Smooth muscle cell (in vitro differentiated cells): ENCODE data around the gene SLC7A1. TPM values are rescaled to one million over a fixed set of nuclear protein-coding genes. Genes with fewer than 3 reads are reported as not detected.

ENCODE experiments used
- DNase-seq: peaks from one replicate; lab custom pipeline; 2025; ENCODE audit not compliant: unreplicated experiment; lab: John Stamatoyannopoulos, UW
- H2AFZ ChIP-seq: fragments of 200-600 bp; sonication (generic); 2 replicates; pipeline ENCODE4 v1.6.0; 2016; ENCODE audit warnings: antibody characterized with exemption, low read depth, mild to moderate bottlenecking
- H3F3A ChIP-seq: fragments of 200-600 bp; sonication (generic); 2 replicates; pipeline ENCODE4 v1.6.0; 2017; ENCODE audit warnings: antibody characterized with exemption, low read depth
- H3K27ac ChIP-seq: fragments of 200-600 bp; sonication (generic); 2 replicates; pipeline ENCODE4 v1.5.1; 2016; ENCODE audit warnings: low read depth, mild to moderate bottlenecking
- H3K27me3 ChIP-seq: fragments of 200-600 bp; sonication (generic); 2 replicates; pipeline ENCODE4 v1.6.1; 2016; ENCODE audit warnings: low read depth, mild to moderate bottlenecking
- H3K36me3 ChIP-seq: fragments of 200-600 bp; sonication (generic); 2 replicates; pipeline ENCODE4 v1.5.1; 2016; ENCODE audit warnings: low read depth
- H3K4me1 ChIP-seq: fragments of 200-600 bp; sonication (generic); 2 replicates; pipeline ENCODE4 v1.5.1; 2016; ENCODE audit warnings: low read depth
- H3K4me2 ChIP-seq: fragments of 200-600 bp; sonication (generic); 2 replicates; pipeline ENCODE4 v1.6.0; 2016; ENCODE audit warnings: mild to moderate bottlenecking
- H3K4me3 ChIP-seq: fragments of 200-600 bp; sonication (generic); 2 replicates; pipeline ENCODE4 v1.5.1; 2016; ENCODE audit warnings: mild to moderate bottlenecking
- H3K79me2 ChIP-seq: fragments of 200-600 bp; sonication (generic); 2 replicates; pipeline ENCODE4 v1.6.0; 2016; ENCODE audit warnings: low read depth, mild to moderate bottlenecking
- H3K9ac ChIP-seq: fragments of 200-600 bp; sonication (generic); 2 replicates; pipeline ENCODE4 v1.6.0; 2016; ENCODE audit warnings: low read depth
- H3K9me3 ChIP-seq: fragments of 200-600 bp; sonication (generic); replicated peaks from 2 replicates; pipeline ENCODE4 v1.5.1; 2016; ENCODE audit warnings: low read depth
- H4K20me1 ChIP-seq: fragments of 200-600 bp; sonication (generic); 2 replicates; pipeline ENCODE4 v1.6.0; 2016; ENCODE audit warnings: low read depth
- CTCF ChIP-seq: fragments of 200-600 bp; sonication (generic); IDR thresholded peaks from 2 replicates; pipeline ENCODE4 v1.5.1; 2017; ENCODE audit warnings: borderline replicate concordance, mild to moderate bottlenecking, antibody characterized with exemption; ENCODE audit not compliant: insufficient read depth, poor library complexity, severe bottlenecking
- WGBS: methylation state at CpG from one replicate; pipeline ENCODE4 v1.1.7; 2016; ENCODE audit warnings: low lambda C conversion rate; 5-methylcytosine and 5-hydroxymethylcytosine counted together
- polyA plus RNA-seq: library from polyadenylated mRNA; unstranded; fragments of >200 nt; fragmentation: Nextera tagmentation; extraction: Ambion mirVana; gene quantifications from 2 replicates; pipeline ENCODE4 v1.2.1, GENCODE V29; 2016
- total RNA-seq: library from RNA; depleted of rRNA; stranded (reverse); fragments of >200 nt; gene quantifications from 2 replicates; pipeline ENCODE4 v1.2.3, GENCODE V29; 2014

The SLC7A1 gene
- total and polyA plus RNA-seq, 2 experiments from 2014 or later, result 7.9 to 36.6 TPM

- TF ChIP-seq CTCF, result no peak
- 95% methylated on average over 4 of the region's 4 CpGs for WGBS
- Histone ChIP-seq H3K79me2 (peaks cover 11% of the 10 kb centered on the region), H3K36me3 (peaks cover 5% of the 10 kb centered on the region), H3K27me3 (no peaks in the 10 kb centered on the region), H4K20me1 (peaks cover 15% of the 10 kb centered on the region), H3K27ac (no peak overlapping the region), H3K4me2 (no peak overlapping the region), H3K9ac (no peak overlapping the region), H3K4me3 (no peak overlapping the region), H3K4me1 (no peaks in the 10 kb centered on the region), H3F3A (peaks cover 3% of the 10 kb centered on the region), H3K9me3 (no peaks in the 10 kb centered on the region), H2AFZ (no peak overlapping the region)
- no peak for DNase-seq
These were observed 61.4 kb downstream of the SLC7A1 start for GRCh38 chr13:29534083-29534482.

DNA sequence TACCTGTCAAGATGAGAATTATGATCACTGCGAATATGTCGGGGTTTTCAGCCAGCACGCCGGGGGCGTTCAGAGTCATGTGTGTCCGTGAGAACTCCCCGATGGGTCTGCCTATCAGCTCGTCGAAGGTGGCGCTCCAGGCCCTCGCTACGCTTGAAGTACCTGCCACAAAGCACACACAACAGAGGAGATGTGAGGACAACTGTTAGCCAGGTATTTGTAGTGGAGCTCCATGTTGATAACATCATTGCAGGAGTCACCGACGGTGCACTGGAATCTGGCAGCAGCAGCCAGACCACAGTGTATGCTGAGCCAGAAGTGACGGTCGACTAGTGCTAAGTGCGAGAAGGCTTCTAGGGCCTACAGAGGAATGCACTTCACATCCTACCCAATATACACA lies 62.7 kb downstream of the SLC7A1 start:
- Histone ChIP-seq H3K4me1 (no peaks in the 10 kb centered on the region), H3K9me3 (no peaks in the 10 kb centered on the region), H3K27ac (peak overlapping the region; percentile 94), H3K79me2 (peaks cover 8% of the 10 kb centered on the region), H3K9ac (peak overlapping the region; percentile 69), H3K36me3 (peaks cover 8% of the 10 kb centered on the region), H4K20me1 (peaks cover 8% of the 10 kb centered on the region), H3K4me2 (no peak overlapping the region), H3K4me3 (no peak overlapping the region), H2AFZ (no peak overlapping the region), H3K27me3 (no peaks in the 10 kb centered on the region), H3F3A (peaks cover 3% of the 10 kb centered on the region)
- TF ChIP-seq CTCF, result no peak
- whole genome bisulfite sequencing, result 79% methylated on average over 17 of the region's 17 CpGs
- no peak for DNase-seq

- Histone ChIP-seq H3K4me3 (no peak overlapping the region), H3K4me2 (no peak overlapping the region), H3F3A (peaks cover 3% of the 10 kb centered on the region), H3K27ac (peak overlapping the region; percentile 94), H4K20me1 (peaks cover 6% of the 10 kb centered on the region), H3K9ac (peak overlapping the region; percentile 69), H3K79me2 (peaks cover under 1% of the 10 kb centered on the region), H3K9me3 (no peaks in the 10 kb centered on the region), H3K36me3 (peaks cover 8% of the 10 kb centered on the region), H3K27me3 (no peaks in the 10 kb centered on the region), H2AFZ (no peak overlapping the region), H3K4me1 (no peaks in the 10 kb centered on the region)
- no peak for DNase-seq
- TF ChIP-seq CTCF, result no peak
- 75% methylated on average over 5 of the region's 5 CpGs for WGBS
These were observed 63.4 kb downstream of the SLC7A1 start for GRCh38 chr13:29532116-29532515.

- Histone ChIP-seq H3K27me3 (no peaks in the 10 kb centered on the region), H3K4me2 (no peak overlapping the region), H3K9ac (no peak overlapping the region), H3K4me1 (no peaks in the 10 kb centered on the region), H2AFZ (no peak overlapping the region), H3K9me3 (no peaks in the 10 kb centered on the region), H4K20me1 (no peaks in the 10 kb centered on the region), H3K36me3 (peaks cover 8% of the 10 kb centered on the region), H3F3A (peaks cover 3% of the 10 kb centered on the region), H3K4me3 (no peak overlapping the region), H3K27ac (peak overlapping the region; percentile 94), H3K79me2 (no peaks in the 10 kb centered on the region)
- WGBS, result 95% methylated on average over 5 of the region's 5 CpGs
- no peak for DNase-seq
- TF ChIP-seq CTCF, result no peak
These were observed 64.6 kb downstream of the SLC7A1 start for GRCh38 chr13:29530901-29531300.
